LNCAP (cell line): ENCODE results near the gene PSAPL1.

Experiments used
- CTCF ChIP-seq: fragments of 450-650 bp; IDR thresholded peaks from 2 replicates; pipeline ENCODE4 v1.5.1; 2017; ENCODE audit warnings: mild to moderate bottlenecking

The PSAPL1 gene

GRCh38 chr4:7458477-7458876 is 23.7 kb upstream of the PSAPL1 start:
- TF ChIP-seq CTCF = no peak

- TF ChIP-seq CTCF = no peak
Observed at GRCh38 chr4:7458066-7458425, 23.3 kb upstream of the PSAPL1 start.

- no peak for TF ChIP-seq CTCF
Observed at GRCh38 chr4:7457201-7458065, 22.7 kb upstream of the PSAPL1 start.

- no peak for TF ChIP-seq CTCF
Observed at GRCh38 chr4:7451800-7452199, 17.1 kb upstream of the PSAPL1 start.

GRCh38 chr4:7451434-7451789 is 16.7 kb upstream of the PSAPL1 start:
- TF ChIP-seq CTCF = no peak

- no peak for TF ChIP-seq CTCF
Observed at GRCh38 chr4:7450775-7451433, 16.2 kb upstream of the PSAPL1 start.

GRCh38 chr4:7448036-7448435 is 13.3 kb upstream of the PSAPL1 start:
- TF ChIP-seq CTCF = no peak
